Right forelimb (tissue), 1 donor: Measurements from ENCODE around the gene DDX41.

ENCODE experiments used
- DNase-seq: peaks from one replicate; pipeline ENCODE4 v3.0.0-alpha.2; 2018

The DDX41 gene

GRCh38 chr5:177512736-177513380 is 3.9 kb downstream of the DDX41 start:
- no peak for DNase-seq

- no peak for DNase-seq
These were observed 4.7 kb downstream of the DDX41 start for GRCh38 chr5:177511796-177512675.

- DNase-seq, result no peak
These were observed 5.6 kb downstream of the DDX41 start for GRCh38 chr5:177511181-177511580.

- no peak for DNase-seq
These were observed 6.2 kb downstream of the DDX41 start for GRCh38 chr5:177510567-177511053.

GRCh38 chr5:177509991-177510566 is 6.7 kb downstream of the DDX41 start:
- no peak for DNase-seq

GRCh38 chr5:177509381-177509951 is 7.3 kb downstream of the DDX41 start, which contains the start of gene DOK3:
Gene DOK3, minus strand, starts transcription at chr5:177509826. Its CDS starts 286 bp downstream, at chr5:177509540.
- no peak for DNase-seq

GRCh38 chr5:177508837-177509236 is 7.9 kb downstream of the DDX41 start:
- DNase-seq, result no peak

- no peak for DNase-seq
These were observed 8.5 kb downstream of the DDX41 start for GRCh38 chr5:177508221-177508611.

- no peak for DNase-seq
These were observed 9.1 kb downstream of the DDX41 start for GRCh38 chr5:177507596-177508220.

- no peak for DNase-seq
These were observed 9.6 kb downstream of the DDX41 start for GRCh38 chr5:177507165-177507564.

GRCh38 chr5:177505075-177505474 is 11.7 kb downstream of the DDX41 start:
- no peak for DNase-seq

GRCh38 chr5:177504086-177505056 is 12.4 kb downstream of the DDX41 start:
- DNase-seq, result no peak

GRCh38 chr5:177503351-177504085 is 13.2 kb downstream of the DDX41 start:
- no peak for DNase-seq

GRCh38 chr5:177502886-177503285 is 13.9 kb downstream of the DDX41 start:
- no peak for DNase-seq

- DNase-seq, result no peak
These were observed 14.7 kb downstream of the DDX41 start for GRCh38 chr5:177501874-177502678.

GRCh38 chr5:177500685-177501522 is 15.9 kb downstream of the DDX41 start:
- DNase-seq, result peak; percentile 92

- no peak for DNase-seq
These were observed 16.9 kb downstream of the DDX41 start for GRCh38 chr5:177499842-177500241.

- no peak for DNase-seq
These were observed 18.6 kb downstream of the DDX41 start for GRCh38 chr5:177498013-177498787.
